NCI-H345 treated with DMSO at 0.1 percent for 48 hours (cell line): ENCODE data around the gene KIF21A.
A peak's percentile ranks its signal among the peaks of the same experiment; 100 is the strongest.

Experiments
- DNase-seq: peaks from one replicate; lab custom pipeline; 2025; ENCODE audit not compliant: unreplicated experiment; lab: John Stamatoyannopoulos, UW

Gene KIF21A

GRCh38 chr12:39278426-39278825 is 164.5 kb downstream of the KIF21A start:
- no peak for DNase-seq

DNA sequence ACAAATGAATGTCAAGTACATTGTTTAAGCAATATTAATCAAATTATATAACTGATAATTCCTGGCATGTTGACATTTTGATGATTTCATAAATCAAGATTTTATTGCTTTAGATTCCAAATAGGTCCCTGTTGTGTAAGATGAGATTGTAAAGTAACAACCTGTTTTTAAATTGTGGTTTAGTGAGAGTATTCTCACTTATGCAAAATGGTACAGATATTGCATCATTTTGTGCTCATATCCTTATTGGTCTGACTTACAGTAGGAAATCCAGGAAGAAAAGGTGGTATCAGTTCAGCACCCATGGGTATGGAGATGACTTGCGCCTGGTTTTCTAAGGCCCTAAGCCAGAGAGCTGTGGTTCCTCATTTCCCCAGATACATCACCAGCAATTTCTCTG is 165.5 kb downstream of the KIF21A start:
- no peak for DNase-seq

- no peak for DNase-seq
Observed at GRCh38 chr12:39275846-39276245, 167.1 kb downstream of the KIF21A start.

DNA sequence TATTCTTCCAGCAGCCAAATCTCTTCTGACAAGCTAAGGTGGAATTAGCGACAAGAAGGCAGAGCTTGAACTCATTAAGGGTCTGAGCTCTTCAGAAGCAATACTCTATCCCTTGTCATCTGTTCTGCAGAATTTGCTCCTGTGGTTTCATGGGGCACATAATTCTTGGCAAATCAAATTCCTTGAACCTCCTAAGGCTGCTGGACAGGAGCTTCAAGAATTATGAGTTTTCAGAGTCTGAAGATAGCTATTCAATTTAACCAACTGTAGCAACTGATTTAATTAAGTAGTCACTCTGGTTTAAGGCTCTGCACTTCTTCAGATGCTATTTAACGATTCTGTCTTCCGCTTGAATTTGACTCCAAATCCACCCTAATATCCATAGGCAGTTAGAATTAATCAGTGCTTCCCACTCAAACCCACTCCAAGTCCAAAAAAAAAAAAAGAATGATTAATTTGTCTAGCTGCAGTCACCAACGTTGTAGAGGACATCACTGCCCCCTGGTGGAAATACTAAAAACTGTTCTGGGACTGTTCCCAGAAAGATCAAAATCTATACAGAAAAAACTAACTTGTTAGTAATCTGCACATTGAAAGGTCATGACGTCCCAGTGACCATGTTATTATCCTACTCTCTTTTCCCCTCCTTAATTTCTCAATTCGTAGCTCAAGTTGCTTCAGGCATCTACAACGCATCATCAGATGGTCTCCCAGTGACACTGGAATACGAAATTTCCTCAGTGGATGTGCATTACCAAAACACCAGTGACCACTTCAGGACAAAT is 169.9 kb downstream of the KIF21A start:
- peak; percentile 30 for DNase-seq

DNA sequence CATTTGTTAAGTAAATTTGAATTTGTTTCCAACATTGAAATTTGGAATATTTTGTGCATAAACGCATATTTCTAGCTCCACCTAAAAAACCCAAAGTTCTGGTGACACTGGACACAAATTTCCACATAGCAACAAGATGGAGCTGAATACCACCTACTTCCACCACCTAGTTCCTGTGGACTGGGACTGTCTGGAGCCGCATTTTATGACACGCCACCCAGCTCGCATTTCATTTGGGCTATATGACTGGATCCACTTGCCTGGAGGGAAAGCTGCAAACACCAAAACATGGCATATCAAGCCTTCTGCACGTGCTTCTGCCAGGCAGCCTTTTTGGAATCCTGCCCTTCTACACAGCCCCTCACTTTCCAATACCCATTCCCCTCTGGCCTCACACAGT is 173.4 kb downstream of the KIF21A start:
- no peak for DNase-seq

- DNase-seq = no peak
Observed at GRCh38 chr12:39267886-39268285, 175.0 kb downstream of the KIF21A start.

GRCh38 chr12:39252628-39253027 is 190.3 kb downstream of the KIF21A start:
- no peak for DNase-seq
